Measurements from ENCODE around the gene DNMT3A. TPM values are rescaled to one million over a fixed set of nuclear protein-coding genes. Genes with fewer than 3 reads are reported as not detected.

The DNMT3A gene
- total and polyA plus RNA-seq, 2 experiments from 2014 or later: 47.2 to 80.4 TPM

GRCh38 chr2:25367296-25367695 lies 25.6 kb upstream of the DNMT3A start (continued):
- TF ChIP-seq REST (IDR thresholded peaks at IDR 0.05; ENCODE audit: unreplicated experiment) (no peak), CTCF (conservative IDR thresholded peaks at IDR 0.05; ENCODE audit: low read depth in 2 of 2) (no peak), ETS1 (IDR thresholded peaks at IDR 0.05) (no peak), ZNF114 (CRISPR knock-in tag; IDR thresholded peaks at IDR 0.05) (no peak), NANOG (IDR thresholded peaks at IDR 0.05; ENCODE audit: borderline replicate concordance) (no peak), EZH2phosphoT487 (IDR thresholded peaks at IDR 0.05; ENCODE audit: unreplicated experiment) (no peak), ZNF331 (CRISPR knock-in tag; IDR thresholded peaks at IDR 0.05; ENCODE audit: low read depth) (no peak), STAT1 (IDR thresholded peaks at IDR 0.05; ENCODE audit: unreplicated experiment) (no peak), CREB1 (CRISPR knock-in tag; IDR thresholded peaks at IDR 0.05; ENCODE audit: low read depth) (no peak), EZH2 (IDR thresholded peaks at IDR 0.05; ENCODE audit: low read depth, unreplicated experiment) (no peak), POLR2AphosphoS5 (IDR thresholded peaks at IDR 0.05; ENCODE audit: low read depth) (no peak), JUNB (IDR thresholded peaks at IDR 0.05; ENCODE audit: unreplicated experiment) (no peak)

GRCh38 chr2:25366629-25367028 lies 24.9 kb upstream of the DNMT3A start:
- H4K20me1 ChIP-seq (replicated peaks; ENCODE audit: insufficient read depth): no peaks in the 10 kb centered on the region
- no peak overlapping the region for H3K27ac ChIP-seq (ENCODE audit: low read depth)
- H3K4me3 ChIP-seq: no peak overlapping the region
- peaks cover 22% of the 10 kb centered on the region for H3K27me3 Mint-ChIP-seq (ENCODE audit: insufficient read depth, low read depth, poor library complexity)
- DNase-seq (ENCODE audit: low spot score) (no peak), ATAC-seq (no peak)
- H3F3A ChIP-seq (replicated peaks; ENCODE audit: low read depth): no peaks in the 10 kb centered on the region
- H3K9me3 Mint-ChIP-seq: no peaks in the 10 kb centered on the region; the same call in 2 of the 3 replicates
- H3K27ac Mint-ChIP-seq: no peak overlapping the region
- no peaks in the 10 kb centered on the region for H3K36me3 ChIP-seq (ENCODE audit: insufficient read depth)
- no peak overlapping the region for H2AFZ ChIP-seq
- no peak overlapping the region for H3K4me3 Mint-ChIP-seq
- H3K79me2 ChIP-seq (replicated peaks; ENCODE audit: insufficient read depth): no peaks in the 10 kb centered on the region
- peaks cover 8% of the 10 kb centered on the region for H3K4me1 ChIP-seq (ENCODE audit: insufficient read depth)
- no peak for TF ChIP-seq NANOG (IDR thresholded peaks at IDR 0.05; ENCODE audit: borderline replicate concordance)
- no peak for TF ChIP-seq STAT1 (IDR thresholded peaks at IDR 0.05; ENCODE audit: unreplicated experiment)
- TF ChIP-seq CTCF (conservative IDR thresholded peaks at IDR 0.05; ENCODE audit: low read depth in 2 of 2): no peak
- H3K27me3 ChIP-seq (ENCODE audit: insufficient read depth): peaks cover 13% of the 10 kb centered on the region; the same call in 1 of the 2 replicates
- peaks cover 16% of the 10 kb centered on the region for H3K4me1 Mint-ChIP-seq
- H3K9me2 ChIP-seq (ENCODE audit: insufficient read depth): no peaks in the 10 kb centered on the region
- H3K4me2 ChIP-seq: no peak overlapping the region
- no peaks in the 10 kb centered on the region for H3K36me3 Mint-ChIP-seq (ENCODE audit: low read depth)

Measured in GM23338 (cell line).